ACC112 (cell line): ENCODE measurements around the gene NAV2.

ENCODE experiments used
- H2AFZ ChIP-seq: fragments of 200-600 bp; sonication (generic); one replicate; pipeline ENCODE4 v1.6.0; 2017; ENCODE audit warnings: antibody characterized with exemption, low read length; ENCODE audit not compliant: unreplicated experiment
- H3K27ac ChIP-seq: fragments of 200-600 bp; sonication (generic); 2 replicates; pipeline ENCODE4 v1.5.1; 2014; ENCODE audit warnings: low read depth, mild to moderate bottlenecking, antibody characterized with exemption, low read length, moderate library complexity
- H3K27me3 ChIP-seq: fragments of 200-600 bp; sonication (generic); 2 replicates; pipeline ENCODE4 v1.6.1; 2014; ENCODE audit warnings: mild to moderate bottlenecking, antibody characterized with exemption, low read length, moderate library complexity, mixed read lengths; ENCODE audit not compliant: insufficient read depth
- H3K36me3 ChIP-seq: fragments of 200-600 bp; sonication (generic); 2 replicates; pipeline ENCODE4 v1.6.1; 2016; ENCODE audit warnings: mild to moderate bottlenecking, antibody characterized with exemption, low read length, moderate library complexity, mixed read lengths; ENCODE audit not compliant: insufficient read depth
- H3K4me1 ChIP-seq: fragments of 200-600 bp; sonication (generic); one replicate; pipeline ENCODE4 v1.6.1; 2016; ENCODE audit warnings: low read length, mixed read lengths; ENCODE audit not compliant: insufficient read depth, unreplicated experiment, control insufficient read depth
- H3K4me3 ChIP-seq: fragments of 200-600 bp; sonication (generic); 2 replicates; pipeline ENCODE4 v1.5.1; 2014; ENCODE audit warnings: mild to moderate bottlenecking, low read depth, low read length
- H3K79me2 ChIP-seq: fragments of 200-600 bp; sonication (generic); one replicate; pipeline ENCODE4 v1.6.0; 2016; ENCODE audit warnings: low read length; ENCODE audit not compliant: control insufficient read depth, unreplicated experiment, insufficient read depth

Gene NAV2

DNA sequence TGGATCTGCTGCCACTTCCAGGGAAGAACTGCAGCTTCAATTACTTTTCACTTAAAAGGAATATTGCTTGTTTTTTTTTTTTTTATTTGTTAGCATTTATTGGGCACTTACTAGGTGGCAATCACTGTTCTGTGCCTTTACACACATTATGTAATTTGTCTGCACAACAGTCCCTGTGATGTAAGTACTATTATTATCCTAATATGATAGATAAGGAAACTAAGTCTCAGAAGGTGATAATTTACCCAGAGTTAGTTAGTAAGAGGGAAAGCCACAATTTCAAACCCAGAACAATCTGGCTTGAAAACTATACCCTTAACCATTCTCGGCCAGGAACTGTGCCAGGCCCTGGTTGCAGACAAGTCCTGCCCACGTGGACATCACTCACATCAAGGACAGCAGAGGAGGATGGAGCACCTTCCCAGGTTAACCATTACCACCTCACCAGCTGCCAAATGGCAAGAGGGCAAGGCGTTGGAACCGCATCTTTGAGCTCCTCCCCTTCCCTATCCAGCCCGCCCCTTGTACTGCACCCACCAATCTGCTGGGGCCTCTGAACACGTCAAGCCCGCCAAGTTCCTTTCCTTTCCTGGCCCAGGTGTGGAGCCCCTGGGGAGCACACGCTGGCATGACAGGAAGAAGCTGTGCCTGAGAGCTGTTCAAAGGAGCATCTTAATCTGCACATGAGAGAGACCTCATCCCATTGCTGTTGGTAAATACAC, 78.4 kb downstream of the NAV2 start:
- Histone ChIP-seq H3K36me3 (peaks cover 4% of the 10 kb centered on the region; the same call in 1 of the 2 replicates), H3K27me3 (no peaks in the 10 kb centered on the region), H3K79me2 (peaks cover 92% of the 10 kb centered on the region), H3K4me1 (peaks cover 23% of the 10 kb centered on the region), H3K27ac (no peak overlapping the region), H2AFZ (no peak overlapping the region), H3K4me3 (no peak overlapping the region)

DNA sequence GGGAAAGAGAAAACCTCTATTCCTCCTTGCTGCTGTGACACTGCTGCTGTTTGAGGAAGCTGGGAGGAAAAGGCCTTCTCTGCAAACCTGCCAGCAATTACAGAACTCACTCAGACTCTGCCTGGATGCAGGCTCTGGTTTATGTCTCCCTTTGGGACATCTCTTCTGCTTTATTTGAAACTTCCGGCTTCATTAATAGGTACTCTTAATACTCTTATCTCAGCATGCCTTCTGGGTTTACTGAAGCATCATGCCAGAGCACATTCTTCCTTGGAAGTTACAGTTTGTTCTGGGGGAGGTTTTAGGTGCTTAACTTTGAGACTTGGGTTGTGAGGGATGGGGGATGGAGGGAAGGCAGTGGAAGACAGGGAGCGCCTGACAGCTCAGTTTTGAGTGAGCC, 79.9 kb downstream of the NAV2 start:
- Histone ChIP-seq H3K4me3 (no peak overlapping the region), H3K36me3 (peaks cover 5% of the 10 kb centered on the region), H3K27ac (no peak overlapping the region), H3K4me1 (peaks cover 23% of the 10 kb centered on the region), H3K27me3 (no peaks in the 10 kb centered on the region), H2AFZ (no peak overlapping the region), H3K79me2 (peaks cover 94% of the 10 kb centered on the region)

DNA sequence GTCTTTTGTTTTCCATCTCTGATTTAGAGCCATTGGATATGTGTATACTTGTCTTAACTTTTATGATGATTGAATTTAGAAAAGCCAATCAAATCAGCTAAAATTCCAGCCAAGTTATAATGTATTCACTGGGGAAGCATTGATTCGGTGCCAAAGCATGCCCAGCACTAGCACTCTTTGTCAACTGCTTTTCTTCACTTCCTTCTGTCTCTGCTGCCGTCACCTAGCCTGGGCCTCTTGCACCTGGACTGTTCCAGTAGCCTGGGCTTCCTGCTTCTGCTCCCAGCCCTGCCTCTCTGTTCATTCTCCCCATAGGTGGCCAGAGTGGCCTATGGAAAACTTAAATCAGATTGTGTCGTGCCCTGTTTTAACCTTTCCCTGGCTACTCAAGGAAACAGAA, 80.7 kb downstream of the NAV2 start:
- Histone ChIP-seq H3K27ac (no peak overlapping the region), H3K36me3 (peaks cover 10% of the 10 kb centered on the region), H3K4me1 (peaks cover 22% of the 10 kb centered on the region), H3K27me3 (no peaks in the 10 kb centered on the region), H3K4me3 (no peak overlapping the region), H3K79me2 (peaks cover 94% of the 10 kb centered on the region), H2AFZ (no peak overlapping the region)

DNA sequence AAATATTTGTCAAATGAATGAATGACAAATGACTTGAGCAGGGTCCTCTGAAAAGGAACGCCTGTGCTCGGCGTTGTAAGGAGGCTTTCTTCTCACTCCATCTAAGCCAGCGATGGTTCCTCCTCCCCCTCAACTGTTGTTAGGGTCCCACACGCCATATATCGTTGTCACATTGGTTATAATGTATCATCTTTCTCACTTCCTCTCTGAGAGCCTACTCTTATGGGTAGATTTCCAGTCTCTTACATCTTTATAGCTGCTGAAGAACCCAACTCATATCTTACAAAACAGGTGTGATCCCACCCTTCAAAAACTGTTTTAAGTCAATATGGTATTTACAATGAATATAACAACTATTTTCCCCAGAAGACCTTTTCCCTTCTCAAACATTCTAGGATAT, 81.5 kb downstream of the NAV2 start:
- peaks cover 13% of the 10 kb centered on the region for H3K4me1 ChIP-seq

DNA sequence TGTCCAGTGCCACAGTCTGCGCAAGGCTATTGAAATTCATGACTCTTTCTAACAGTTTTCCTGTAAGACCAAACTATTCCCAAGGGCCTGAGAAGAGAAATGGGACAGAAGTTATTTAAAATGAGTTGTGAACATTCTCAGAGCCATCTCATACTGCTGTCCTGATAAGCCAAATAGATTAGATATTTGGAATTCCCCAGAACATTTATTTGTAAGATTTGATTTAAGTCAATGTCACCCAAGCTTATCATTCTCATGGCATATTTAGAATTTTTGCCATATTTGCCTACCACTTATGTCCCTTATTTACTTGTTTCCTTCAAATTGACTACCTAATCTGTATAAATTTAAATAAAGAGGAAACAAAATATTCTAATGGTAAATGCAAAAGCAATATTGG, 82.4 kb downstream of the NAV2 start:
- peaks cover 92% of the 10 kb centered on the region for H3K79me2 ChIP-seq
- H3K27me3 ChIP-seq: no peaks in the 10 kb centered on the region
- H3K36me3 ChIP-seq: peaks cover 17% of the 10 kb centered on the region
- no peak overlapping the region for H2AFZ ChIP-seq
- H3K4me1 ChIP-seq: peaks cover 12% of the 10 kb centered on the region
- H3K27ac ChIP-seq: no peak overlapping the region
- H3K4me3 ChIP-seq: no peak overlapping the region

More for the DNA sequence above, 81.5 kb downstream of the NAV2 start:
- H3K36me3 ChIP-seq: peaks cover 17% of the 10 kb centered on the region
- H3K27me3 ChIP-seq: no peaks in the 10 kb centered on the region
- peaks cover 94% of the 10 kb centered on the region for H3K79me2 ChIP-seq
- H3K27ac ChIP-seq: no peak overlapping the region
- no peak overlapping the region for H2AFZ ChIP-seq
- H3K4me3 ChIP-seq: no peak overlapping the region

DNA sequence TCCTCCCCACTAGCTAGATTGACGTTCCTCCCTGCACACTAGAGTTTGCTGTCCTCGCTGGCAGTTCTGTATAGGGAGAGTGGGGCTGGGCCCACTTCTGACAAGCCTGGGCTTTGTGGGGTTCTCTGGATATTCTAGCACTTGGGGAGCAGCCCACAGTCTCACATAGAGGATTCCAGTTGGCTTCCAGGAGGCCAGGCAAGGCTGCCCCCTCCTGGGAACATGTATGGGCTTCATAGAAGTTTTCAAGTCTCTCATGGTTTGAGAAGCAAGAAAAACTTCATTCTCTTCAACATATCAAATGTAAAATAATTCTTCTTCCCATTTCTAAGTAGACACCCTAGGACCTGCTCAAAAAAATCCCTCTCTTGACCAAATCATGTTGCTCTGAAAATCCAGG, 87.5 kb downstream of the NAV2 start:
- peaks cover 97% of the 10 kb centered on the region for H3K79me2 ChIP-seq
- no peaks in the 10 kb centered on the region for H3K27me3 ChIP-seq
- H3K4me1 ChIP-seq: peaks cover 41% of the 10 kb centered on the region
- no peak overlapping the region for H2AFZ ChIP-seq
- H3K36me3 ChIP-seq: peaks cover 21% of the 10 kb centered on the region
- no peak overlapping the region for H3K4me3 ChIP-seq
- no peak overlapping the region for H3K27ac ChIP-seq

DNA sequence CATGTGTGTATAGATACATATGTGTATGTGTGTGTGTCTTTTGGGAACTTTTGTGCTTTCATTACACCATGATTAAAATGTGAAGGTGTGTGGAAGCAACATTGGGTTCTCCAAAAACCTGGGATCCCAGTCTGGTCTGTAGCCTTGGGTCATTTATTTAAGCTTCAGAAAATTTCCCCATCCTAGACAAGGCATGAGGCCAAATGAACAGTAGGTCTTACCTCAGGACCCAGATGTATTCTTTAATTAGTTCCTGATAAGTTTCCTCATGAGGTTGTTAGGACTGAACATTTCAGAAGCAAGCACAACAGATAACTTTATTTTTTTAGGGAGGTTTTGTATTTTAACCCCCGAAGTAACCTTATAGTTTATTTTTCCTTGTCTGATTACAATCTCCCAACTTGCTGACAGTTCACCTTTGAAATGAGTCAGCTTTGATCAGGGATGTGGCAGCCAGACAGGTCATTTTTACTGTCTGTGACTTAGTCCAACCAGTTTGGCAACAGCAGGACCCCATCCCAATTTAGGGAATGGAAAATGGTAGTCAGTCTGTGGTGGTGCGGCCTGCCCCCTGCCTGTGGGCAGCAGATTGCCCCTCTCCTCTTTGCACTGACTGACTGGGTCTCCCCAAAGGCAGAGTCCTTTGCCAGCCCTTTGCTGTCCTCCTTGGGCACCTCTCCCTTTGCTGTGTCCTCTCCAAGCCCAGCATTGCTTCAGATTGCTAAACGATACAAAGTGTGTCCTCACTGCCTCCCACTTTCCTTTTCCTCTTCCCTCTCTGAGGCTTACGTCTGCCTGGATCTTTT, 88.3 kb downstream of the NAV2 start:
- no peak overlapping the region for H2AFZ ChIP-seq
- no peak overlapping the region for H3K4me3 ChIP-seq
- H3K4me1 ChIP-seq: peaks cover 47% of the 10 kb centered on the region
- no peaks in the 10 kb centered on the region for H3K27me3 ChIP-seq
- H3K36me3 ChIP-seq: peaks cover 21% of the 10 kb centered on the region
- H3K79me2 ChIP-seq: peaks cover 99% of the 10 kb centered on the region
- no peak overlapping the region for H3K27ac ChIP-seq

DNA sequence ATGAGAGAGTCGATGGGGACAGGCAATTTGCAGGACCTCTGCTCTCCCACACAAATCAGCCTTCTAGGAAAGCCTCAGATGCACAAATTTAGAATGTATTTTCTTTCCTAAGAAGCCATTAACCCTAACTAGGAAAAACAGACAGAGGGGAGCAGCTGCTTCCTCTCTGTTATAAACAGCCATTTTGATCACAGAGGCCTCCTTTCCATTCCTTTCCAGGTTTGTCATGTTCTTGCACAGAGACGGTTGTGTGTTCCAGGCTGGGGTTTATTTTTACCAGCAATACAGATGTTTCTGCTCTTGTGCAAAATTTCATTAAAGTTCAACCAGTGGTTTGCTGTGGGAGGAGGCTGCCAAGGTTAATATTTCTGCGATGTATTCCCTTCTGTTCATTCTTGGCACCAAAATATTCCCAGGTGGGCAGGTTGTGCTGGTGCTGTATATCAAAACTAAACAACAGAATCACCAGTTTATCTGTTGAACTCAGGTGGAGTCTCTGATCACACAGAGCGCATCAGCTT, 90.2 kb downstream of the NAV2 start:
- no peak overlapping the region for H3K4me3 ChIP-seq
- H3K27ac ChIP-seq: no peak overlapping the region
- peaks cover 22% of the 10 kb centered on the region for H3K36me3 ChIP-seq
- H3K4me1 ChIP-seq: peaks cover 61% of the 10 kb centered on the region
- peaks cover 99% of the 10 kb centered on the region for H3K79me2 ChIP-seq
- H2AFZ ChIP-seq: no peak overlapping the region
- H3K27me3 ChIP-seq: no peaks in the 10 kb centered on the region

DNA sequence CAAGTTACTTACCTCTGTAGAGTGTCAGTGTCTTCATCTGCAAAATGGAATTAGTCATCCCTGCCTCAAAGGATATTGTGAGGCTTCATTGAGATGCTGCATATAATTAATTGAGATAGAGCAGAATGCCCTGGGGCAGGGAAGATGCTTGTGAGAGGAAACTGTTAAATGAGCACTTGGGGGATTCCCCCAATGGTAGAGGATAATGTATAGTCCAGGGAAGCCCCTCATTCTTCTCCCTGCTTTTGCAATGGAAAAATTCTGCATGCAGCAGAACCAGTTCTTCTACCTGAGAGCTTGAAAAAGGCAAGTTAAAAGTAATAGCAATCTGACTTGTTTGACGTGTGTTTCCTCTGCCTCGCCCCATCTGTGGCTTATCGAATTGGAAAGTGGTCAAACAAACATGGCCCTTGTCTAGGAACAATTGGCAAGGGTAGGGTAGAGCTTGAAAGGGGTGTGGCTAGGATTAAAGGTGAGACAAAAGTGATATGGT, 90.9 kb downstream of the NAV2 start:
- no peak overlapping the region for H2AFZ ChIP-seq
- peaks cover 64% of the 10 kb centered on the region for H3K4me1 ChIP-seq
- no peak overlapping the region for H3K27ac ChIP-seq
- H3K79me2 ChIP-seq: peaks cover 97% of the 10 kb centered on the region
- no peak overlapping the region for H3K4me3 ChIP-seq
- H3K27me3 ChIP-seq: no peaks in the 10 kb centered on the region
- peaks cover 17% of the 10 kb centered on the region for H3K36me3 ChIP-seq

DNA sequence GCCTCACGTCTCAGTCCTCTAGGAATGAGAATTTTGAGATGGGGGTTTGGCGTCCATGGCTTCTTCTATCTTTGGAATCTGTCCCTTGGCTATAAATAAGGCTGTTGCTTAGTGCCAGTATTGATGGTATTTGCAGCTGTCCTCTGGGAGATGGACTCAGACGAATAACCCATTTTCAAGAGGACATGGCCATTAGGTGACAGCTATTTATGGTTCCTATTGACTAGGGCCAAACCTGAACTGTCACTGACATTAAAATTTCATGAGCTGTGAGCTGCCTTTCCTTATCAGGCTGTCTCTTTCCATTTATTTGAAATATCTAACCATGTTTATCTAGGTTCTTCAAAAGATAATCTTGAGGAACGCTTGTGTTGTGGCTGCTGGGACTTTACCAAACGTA, 92.7 kb downstream of the NAV2 start:
- Histone ChIP-seq H3K27me3 (no peaks in the 10 kb centered on the region), H3K4me1 (peaks cover 59% of the 10 kb centered on the region)

More for the DNA sequence above, 92.7 kb downstream of the NAV2 start:
- peaks cover 98% of the 10 kb centered on the region for H3K79me2 ChIP-seq
- peaks cover 12% of the 10 kb centered on the region for H3K36me3 ChIP-seq
- no peak overlapping the region for H2AFZ ChIP-seq
- no peak overlapping the region for H3K27ac ChIP-seq
- no peak overlapping the region for H3K4me3 ChIP-seq
